ENCODE results near the gene MME.

The MME gene

GRCh38 chr3:155159301-155159700, 79.2 kb downstream of the MME start:
- DNase-seq, result no peak
- Histone ChIP-seq H3K36me3 (no peaks in the 10 kb centered on the region), H3K27me3 (no peaks in the 10 kb centered on the region), H3K4me1 (no peaks in the 10 kb centered on the region), H3K27ac (no peak overlapping the region), H3K4me3 (no peak overlapping the region), H3K9me3 (no peaks in the 10 kb centered on the region)
- no peak for TF ChIP-seq CTCF (IDR thresholded peaks at IDR 0.05)
- intact Hi-C loops (cut with DNase I; ENCODE audit: low total_unique reads), result no loop called here

- H3K9me3 ChIP-seq, result no peaks in the 10 kb centered on the region
- no peaks in the 10 kb centered on the region for H3K36me3 ChIP-seq
- intact Hi-C loops (cut with DNase I; ENCODE audit: low total_unique reads), result no loop called here
- H3K4me3 ChIP-seq, result no peak overlapping the region
- H3K27ac ChIP-seq, result no peak overlapping the region
- no peaks in the 10 kb centered on the region for H3K4me1 ChIP-seq
- H3K27me3 ChIP-seq, result no peaks in the 10 kb centered on the region
- TF ChIP-seq CTCF (IDR thresholded peaks at IDR 0.05), result no peak
- DNase-seq, result no peak
These were observed 81.6 kb downstream of the MME start for GRCh38 chr3:155161640-155162292.

GRCh38 chr3:155164306-155164705, 84.2 kb downstream of the MME start:
- no peaks in the 10 kb centered on the region for H3K4me1 ChIP-seq
- intact Hi-C loops (cut with DNase I; ENCODE audit: low total_unique reads), result no loop called here
- no peak overlapping the region for H3K27ac ChIP-seq
- no peak for TF ChIP-seq CTCF (IDR thresholded peaks at IDR 0.05)
- no peak for DNase-seq
- no peak overlapping the region for H3K4me3 ChIP-seq
- no peaks in the 10 kb centered on the region for H3K9me3 ChIP-seq
- H3K36me3 ChIP-seq, result no peaks in the 10 kb centered on the region
- H3K27me3 ChIP-seq, result no peaks in the 10 kb centered on the region

GRCh38 chr3:155166441-155166840, 86.3 kb downstream of the MME start:
- no peak for DNase-seq
- Histone ChIP-seq H3K36me3 (no peaks in the 10 kb centered on the region), H3K9me3 (no peaks in the 10 kb centered on the region), H3K4me3 (no peak overlapping the region), H3K27me3 (no peaks in the 10 kb centered on the region), H3K27ac (no peak overlapping the region), H3K4me1 (no peaks in the 10 kb centered on the region)
- TF ChIP-seq CTCF (IDR thresholded peaks at IDR 0.05), result no peak
- intact Hi-C loops (cut with DNase I; ENCODE audit: low total_unique reads), result no loop called here

GRCh38 chr3:155169197-155169596, 89.1 kb downstream of the MME start:
- TF ChIP-seq CTCF (IDR thresholded peaks at IDR 0.05), result no peak
- no peaks in the 10 kb centered on the region for H3K4me1 ChIP-seq
- intact Hi-C loops (cut with DNase I; ENCODE audit: low total_unique reads), result no loop called here
- no peaks in the 10 kb centered on the region for H3K27me3 ChIP-seq
- no peak for DNase-seq
- no peak overlapping the region for H3K27ac ChIP-seq
- H3K9me3 ChIP-seq, result no peaks in the 10 kb centered on the region
- no peak overlapping the region for H3K4me3 ChIP-seq
- H3K36me3 ChIP-seq, result no peaks in the 10 kb centered on the region

- no peak for DNase-seq
- Histone ChIP-seq H3K4me3 (no peak overlapping the region), H3K36me3 (no peaks in the 10 kb centered on the region), H3K4me1 (no peaks in the 10 kb centered on the region), H3K27ac (no peak overlapping the region), H3K9me3 (no peaks in the 10 kb centered on the region), H3K27me3 (no peaks in the 10 kb centered on the region)
- no peak for TF ChIP-seq CTCF (IDR thresholded peaks at IDR 0.05)
- intact Hi-C loops (cut with DNase I; ENCODE audit: low total_unique reads), result no loop called here
These were observed 93.7 kb downstream of the MME start for GRCh38 chr3:155173771-155174170.

All from tibial artery (tissue), 4 donors.